C4-2B (cell line): Measurements from ENCODE around the gene CACNA1B.

Experiments
- H3K27ac ChIP-seq: fragments of 450-650 bp; 2 replicates; pipeline ENCODE4 v1.5.1; 2017
- ZFX ChIP-seq: fragments of 450-650 bp; IDR thresholded peaks from 2 replicates; pipeline ENCODE4 v1.6.1; 2017
- TF ChIP-seq, protein P1 (sequence below): fragments of 450-650 bp; conservative IDR thresholded peaks from 2 replicates; pipeline ENCODE4 v1.5.1; 2017; ENCODE audit warnings: mild to moderate bottlenecking

CACNA1B gene

DNA sequence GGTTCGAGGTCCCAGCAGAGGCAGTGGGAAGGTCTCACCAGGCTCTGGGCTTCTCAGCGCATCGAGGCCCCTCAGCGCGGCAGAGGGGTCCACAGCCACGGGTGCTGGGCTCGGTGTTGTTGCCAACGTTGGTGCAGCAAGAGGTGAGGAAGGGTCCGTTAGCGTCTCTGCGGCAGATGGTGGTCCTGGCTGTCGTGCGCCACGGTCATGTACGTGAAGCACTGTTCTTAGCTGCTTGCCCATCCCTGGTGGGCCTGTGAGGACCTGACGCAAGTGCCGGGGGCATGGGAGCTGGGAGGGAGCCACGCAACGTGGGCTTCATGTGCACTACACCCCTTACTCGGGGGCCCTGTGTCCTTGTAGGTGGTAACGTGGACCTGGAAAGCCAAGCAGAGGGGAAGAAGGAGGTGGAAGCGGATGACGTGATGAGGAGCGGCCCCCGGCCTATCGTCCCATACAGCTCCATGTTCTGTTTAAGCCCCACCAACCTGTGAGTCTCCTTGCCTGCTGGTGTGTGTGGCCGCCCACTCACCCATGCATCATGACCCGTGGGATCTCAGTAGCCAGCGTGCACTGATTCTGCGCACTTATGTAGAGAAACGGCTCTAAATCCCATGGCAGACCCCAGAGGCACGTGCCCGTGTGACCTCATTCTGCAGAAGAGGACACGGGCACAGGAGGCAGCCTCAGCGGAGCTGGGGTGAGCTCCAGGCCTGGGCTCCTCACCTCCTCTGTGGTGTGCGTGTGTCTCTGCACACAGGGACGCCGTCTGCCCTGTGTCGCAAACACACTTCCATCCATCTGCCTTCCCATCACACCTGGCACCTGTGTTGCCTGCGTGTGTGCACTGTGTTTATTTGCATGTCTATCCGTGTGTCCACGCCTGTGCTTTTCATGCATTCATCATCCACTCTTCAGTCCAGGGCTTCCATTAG lies 166.1 kb downstream of the CACNA1B start:
- no peak overlapping the region for H3K27ac ChIP-seq
- TF ChIP-seq, protein P1, sequence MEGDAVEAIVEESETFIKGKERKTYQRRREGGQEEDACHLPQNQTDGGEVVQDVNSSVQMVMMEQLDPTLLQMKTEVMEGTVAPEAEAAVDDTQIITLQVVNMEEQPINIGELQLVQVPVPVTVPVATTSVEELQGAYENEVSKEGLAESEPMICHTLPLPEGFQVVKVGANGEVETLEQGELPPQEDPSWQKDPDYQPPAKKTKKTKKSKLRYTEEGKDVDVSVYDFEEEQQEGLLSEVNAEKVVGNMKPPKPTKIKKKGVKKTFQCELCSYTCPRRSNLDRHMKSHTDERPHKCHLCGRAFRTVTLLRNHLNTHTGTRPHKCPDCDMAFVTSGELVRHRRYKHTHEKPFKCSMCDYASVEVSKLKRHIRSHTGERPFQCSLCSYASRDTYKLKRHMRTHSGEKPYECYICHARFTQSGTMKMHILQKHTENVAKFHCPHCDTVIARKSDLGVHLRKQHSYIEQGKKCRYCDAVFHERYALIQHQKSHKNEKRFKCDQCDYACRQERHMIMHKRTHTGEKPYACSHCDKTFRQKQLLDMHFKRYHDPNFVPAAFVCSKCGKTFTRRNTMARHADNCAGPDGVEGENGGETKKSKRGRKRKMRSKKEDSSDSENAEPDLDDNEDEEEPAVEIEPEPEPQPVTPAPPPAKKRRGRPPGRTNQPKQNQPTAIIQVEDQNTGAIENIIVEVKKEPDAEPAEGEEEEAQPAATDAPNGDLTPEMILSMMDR: no peak
- no peak for TF ChIP-seq ZFX

DNA sequence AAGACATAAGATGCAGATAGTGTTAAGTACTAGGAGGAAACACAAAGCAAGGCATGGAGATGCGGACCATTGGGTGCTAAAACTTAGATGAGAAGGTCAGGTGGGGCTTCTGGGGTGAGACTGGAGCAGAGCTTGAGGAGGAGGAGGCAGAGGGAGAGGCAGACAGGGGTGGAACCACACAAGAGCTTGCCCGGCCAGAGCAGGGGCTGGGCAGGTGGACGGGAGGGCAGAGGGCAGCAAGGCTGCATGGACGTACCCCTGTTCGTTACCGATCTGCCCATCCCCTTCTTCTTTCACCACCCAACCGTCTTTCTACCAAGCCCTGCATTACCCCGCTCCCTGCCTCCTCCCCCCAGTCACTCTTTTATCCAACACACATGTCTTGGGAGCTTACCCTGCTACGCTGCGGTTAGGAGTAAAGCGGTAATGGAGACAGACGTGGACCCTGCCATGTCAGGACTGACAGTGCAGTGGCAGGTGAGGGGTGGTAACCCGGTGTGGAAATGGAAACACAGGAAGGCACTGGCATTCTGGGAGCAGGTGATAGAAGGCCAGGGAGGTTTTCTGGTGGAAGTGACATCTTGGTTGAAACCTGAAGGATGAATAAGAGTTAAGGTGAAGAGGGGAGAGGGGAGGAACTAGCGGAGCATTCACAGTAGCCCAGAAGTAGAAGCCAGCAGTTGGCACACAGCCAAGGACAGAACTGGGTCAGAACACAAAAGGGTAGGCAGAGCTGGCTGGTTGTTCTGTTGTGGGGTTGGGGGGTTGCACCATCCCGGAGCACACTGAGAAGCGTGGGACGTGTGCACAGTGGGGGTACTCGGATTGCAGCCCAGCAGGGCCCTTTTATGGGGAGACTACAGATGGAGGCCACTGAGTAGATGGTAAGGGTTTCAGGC lies 167.2 kb downstream of the CACNA1B start:
- no peak overlapping the region for H3K27ac ChIP-seq
- TF ChIP-seq, protein P1: no peak
- TF ChIP-seq ZFX: no peak

DNA sequence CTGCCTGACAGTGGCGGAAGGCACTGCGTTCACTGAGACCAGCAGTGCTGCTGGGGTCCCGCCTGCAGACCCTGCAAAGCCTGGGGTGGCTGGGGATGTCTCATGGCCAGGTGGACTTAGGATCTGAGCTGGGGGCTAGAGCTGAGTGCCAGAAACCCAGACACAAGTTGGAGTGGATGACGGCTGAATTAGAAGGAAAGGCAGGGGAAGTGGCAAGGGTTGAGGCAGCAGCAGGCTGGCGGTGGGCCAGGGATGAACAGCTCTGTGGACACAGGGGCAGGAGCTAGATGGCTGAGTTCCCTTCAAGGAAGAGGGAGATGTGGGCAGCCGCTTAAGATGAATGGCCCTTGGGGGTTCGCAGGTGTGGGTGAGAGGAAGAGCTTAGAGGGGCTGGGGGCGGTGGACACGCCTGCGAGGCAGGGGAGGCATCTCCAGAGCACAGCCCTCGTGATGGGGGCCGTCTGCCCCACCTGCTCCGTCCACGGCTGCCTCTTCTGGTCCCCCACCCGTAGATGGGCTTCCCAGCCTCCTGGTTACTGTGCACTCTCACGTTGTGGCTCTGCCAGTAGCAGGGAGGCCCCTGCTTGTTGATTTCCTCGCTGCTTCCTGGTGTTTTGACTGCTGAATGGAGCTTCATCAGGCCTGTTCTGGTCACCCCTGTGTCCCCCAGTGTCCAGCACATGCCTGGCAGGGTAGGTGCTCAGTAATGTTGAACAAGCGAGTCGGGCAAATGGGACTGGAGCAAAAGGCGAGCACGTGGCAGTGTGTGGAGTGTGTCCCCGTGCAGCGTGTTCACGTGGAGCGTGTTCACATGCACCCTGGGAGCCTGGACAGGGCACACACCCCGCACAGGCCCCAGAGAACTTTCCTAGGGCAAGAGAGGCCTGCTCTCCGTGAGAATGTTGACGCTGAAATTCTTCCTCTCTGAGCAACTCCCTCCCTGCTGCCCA lies 168.2 kb downstream of the CACNA1B start:
- TF ChIP-seq, protein P1: no peak
- TF ChIP-seq ZFX: no peak
- H3K27ac ChIP-seq: no peak overlapping the region

DNA sequence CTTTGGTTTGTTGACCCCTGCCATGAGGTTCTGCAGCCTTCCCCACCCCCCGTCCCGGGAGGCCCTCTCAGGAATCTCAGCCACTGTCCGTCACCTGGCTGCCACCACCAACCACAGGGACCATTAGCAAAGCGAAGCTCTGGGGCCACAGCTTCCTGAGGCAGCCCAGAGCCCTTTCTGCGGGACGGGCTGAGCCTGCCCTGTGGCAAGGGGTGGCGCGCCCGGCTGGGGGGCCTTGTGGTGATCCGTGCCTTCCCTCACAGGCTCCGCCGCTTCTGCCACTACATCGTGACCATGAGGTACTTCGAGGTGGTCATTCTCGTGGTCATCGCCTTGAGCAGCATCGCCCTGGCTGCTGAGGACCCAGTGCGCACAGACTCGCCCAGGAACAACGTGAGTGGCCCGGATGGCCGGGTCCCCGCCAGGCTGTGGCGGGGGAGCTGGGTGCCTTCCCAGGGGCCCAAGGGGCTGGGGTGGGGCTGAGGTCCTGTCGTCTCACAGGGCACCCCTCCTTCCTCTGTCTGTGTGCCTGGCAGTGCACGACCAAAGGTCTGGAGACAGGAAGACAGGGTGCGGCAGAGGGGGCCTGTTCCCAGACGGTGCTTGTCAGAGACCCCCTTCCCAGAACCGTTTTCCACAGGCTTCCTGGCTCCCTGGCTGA lies 169.2 kb downstream of the CACNA1B start:
- TF ChIP-seq, protein P1: no peak
- TF ChIP-seq ZFX: no peak
- H3K27ac ChIP-seq: no peak overlapping the region

DNA sequence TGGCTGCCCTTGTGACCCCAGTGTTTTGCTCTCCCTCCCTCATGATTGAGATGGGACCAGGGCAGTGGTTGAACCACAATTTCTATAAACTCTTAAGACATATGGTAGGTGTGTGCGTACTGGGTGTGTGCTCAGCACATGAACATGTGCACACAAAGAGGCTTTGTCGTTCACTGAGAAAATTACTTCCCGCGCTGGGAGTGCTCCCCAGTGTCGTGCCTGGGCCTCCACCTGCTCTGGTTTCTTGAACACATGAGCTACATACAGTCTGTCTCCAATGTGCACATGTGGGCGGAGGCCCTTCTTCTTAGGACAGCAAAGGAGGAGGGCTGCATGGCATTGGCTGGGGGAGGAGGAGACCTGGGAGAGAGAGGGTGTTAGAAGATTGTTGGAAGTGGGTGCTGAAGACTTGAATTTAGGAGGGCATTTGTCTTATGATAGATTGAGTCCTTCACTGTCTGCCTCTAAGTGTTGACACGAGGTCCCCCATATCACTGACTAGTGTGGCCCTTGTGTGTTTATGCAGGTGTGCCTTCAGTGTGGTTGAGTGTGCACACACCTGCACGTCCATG lies 170.0 kb downstream of the CACNA1B start:
- H3K27ac ChIP-seq: no peak overlapping the region
- no peak for TF ChIP-seq ZFX

DNA sequence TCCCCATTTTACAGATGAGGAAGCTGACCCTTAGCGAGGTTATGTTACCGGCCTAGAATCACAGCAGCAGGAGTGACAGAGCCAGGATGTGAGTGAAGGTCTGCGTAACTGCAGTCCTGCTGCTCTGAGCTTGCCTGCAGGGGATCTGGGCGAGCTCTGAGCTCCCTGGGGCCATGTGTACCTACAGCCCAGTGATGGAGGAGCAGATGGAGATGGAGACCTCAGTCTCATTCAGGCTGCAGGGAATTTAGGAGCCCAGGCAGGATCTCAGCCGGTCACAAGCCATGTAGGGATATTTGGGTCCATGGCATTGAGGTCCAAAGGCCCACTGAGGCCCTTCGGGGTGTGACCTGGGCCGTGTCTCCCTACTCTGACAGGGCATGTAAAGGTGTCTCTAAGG lies 170.6 kb downstream of the CACNA1B start:
- no peak overlapping the region for H3K27ac ChIP-seq
- no peak for TF ChIP-seq ZFX
- TF ChIP-seq, protein P1: no peak
